Psoas muscle (tissue), 8 donors: Measurements from ENCODE around the gene MT1G. TPM values are rescaled to one million over a fixed set of nuclear protein-coding genes. Genes with fewer than 3 reads are reported as not detected.
"Not testable (repeated sequence)": the region's sequence is repeated elsewhere in the genome, so short reads cannot be mapped to it uniquely, and the experiment has no call there.

Experiments used
- ATAC-seq, 4 donors: fragments of 200-7000 bp; cut with Tn5 transposase; one replicate each; pipeline ENCODE4 v1.9.1; 2020; ENCODE audit warnings: moderate library complexity in 3 of 4, mild to moderate bottlenecking in 2 of 4
- DNase-seq, 2 donors: peaks; one replicate each; pipeline ENCODE4 v3.0.0-alpha.2; 2020
- H3K27ac ChIP-seq: fragments of 200-600 bp; one replicate; pipeline ENCODE4 v1.8.0; 2022
- H3K27me3 ChIP-seq, 3 donors: fragments of 200-600 bp in 1 of 3; one replicate each; pipeline versions ENCODE4 v1.6.1 to v1.8.0; 2013 to 2022; ENCODE audit warnings: low read length in 2 of 3, mild to moderate bottlenecking in 2 of 3, moderate library complexity in 1 of 3; ENCODE audit not compliant: insufficient read depth in 3 of 3
- H3K36me3 ChIP-seq, 2 donors: fragments of 200-600 bp in 1 of 2; one replicate each; pipeline versions ENCODE4 v1.6.1 to v1.8.0; 2013 to 2022; ENCODE audit warnings: low read depth in 1 of 2, mild to moderate bottlenecking in 1 of 2, moderate library complexity in 1 of 2; ENCODE audit not compliant: insufficient read depth in 1 of 2
- H3K4me1 ChIP-seq: fragments of 200-600 bp; one replicate; pipeline ENCODE4 v1.8.0; 2022
- H3K4me3 ChIP-seq: fragments of 200-600 bp; one replicate; pipeline ENCODE4 v1.8.0; 2022; ENCODE audit warnings: mild to moderate bottlenecking
- H3K9me3 ChIP-seq: fragments of 200-600 bp; one replicate; pipeline ENCODE4 v1.8.0; 2022
- CTCF ChIP-seq: fragments of 200-600 bp; IDR thresholded peaks from one replicate; pipeline ENCODE4 v1.8.0; 2022; ENCODE audit warnings: antibody characterized with exemption
- WGBS, 3 donors: extraction: QIAGEN DNeasy Blood & Tissue Kit; methylation state at CpG; one replicate each; pipeline versions ENCODE4 v1.1.6 to v1.1.7; 2013; 5-methylcytosine and 5-hydroxymethylcytosine counted together
- intact Hi-C, 2 donors: fragments of 100-400 bp; cut with DNase I; formaldehyde crosslinking; loops; one replicate each; pipeline versions ENCODE4 v1.11.0 to v1.14.2; 2022
- polyA plus RNA-seq, 3 donors: library from polyadenylated mRNA; stranded (reverse); fragments of 200-250 nt; gene quantifications; one replicate each; pipeline ENCODE4 v1.2.3, GENCODE V29; 2013
- total RNA-seq, 4 donors: library from RNA; stranded (reverse); fragmentation: NEBNext Ultra II Directional in 2 of 4; extraction: Animal tissue kit (Norgen Biotek cat#: 25700) in 2 of 4; gene quantifications; one replicate each; pipeline versions ENCODE4 v1.2.1 to v1.2.4, GENCODE V29; 2021 to 2023
- donor health status: healthy with polysubstance abuse.
- donor health status: DM: no; HTN: no; CAD: no; lungs with moderate emphysema.
- donor health status: Bipolar disorder and iron deficiency.
- donor health status: healthy.
- donor health status: DM: yes; HTN: yes; CAD: no.
- donor health status: DM: no; HTN: no; CAD: no.
- donor health status: DM: no; HTN: no; CAD: no.
- donor health status: DM: yes; HTN: yes; CAD: no.

MT1G gene
- total and polyA plus RNA-seq, 7 donors = 1.0 to 24.1 (median 6.8) TPM

- intact Hi-C loops = loop anchor here (1.0 to 5.0 kb wide), 4 partner anchors 28 to 71 kb away; partner anchors contain the start of gene MT1M (in 1 of the 2)
- ATAC-seq (peak; percentile 58 to 91 (median 79)), DNase-seq (peak in 1 of 2 donors; percentile 72)
- peaks cover 0 to 26% (median 4%) of the 10 kb centered on the region in 3 donors for H3K27me3 ChIP-seq
- WGBS, 3 donors = 26 to 39% (median 29%) methylated on average over 12 of the region's 12 CpGs
- peak; percentile 71 for TF ChIP-seq CTCF
- H3K9me3 ChIP-seq = no peaks in the 10 kb centered on the region
- H3K36me3 ChIP-seq = no peaks in the 10 kb centered on the region
- H3K27ac ChIP-seq = no peak overlapping the region
- H3K4me3 ChIP-seq = no peak overlapping the region
- H3K4me1 ChIP-seq = peaks cover under 1% of the 10 kb centered on the region
Measured at GRCh38 chr16:56673921-56674320, 6.1 kb upstream of the MT1G start.

GRCh38 chr16:56672761-56673536 lies 5.1 kb upstream of the MT1G start:
- no peak overlapping the region for H3K27ac ChIP-seq
- H3K36me3 ChIP-seq = no peaks in the 10 kb centered on the region
- peaks cover 0 to 36% (median 4%) of the 10 kb centered on the region in 3 donors for H3K27me3 ChIP-seq
- H3K4me1 ChIP-seq = no peaks in the 10 kb centered on the region
- DNase-seq (no peak), ATAC-seq (no peak)
- H3K9me3 ChIP-seq = no peaks in the 10 kb centered on the region
- 87 to 90% (median 89%) methylated on average over 11 of the region's 11 CpGs for WGBS, 3 donors
- no peak overlapping the region for H3K4me3 ChIP-seq
- intact Hi-C loops = loop anchor here (1.0 to 5.0 kb wide), 4 partner anchors 29 to 70 kb away; partner anchors contain the start of gene MT1M (in 1 of the 2)
- no peak for TF ChIP-seq CTCF

GRCh38 chr16:56672171-56672570 lies 4.3 kb upstream of the MT1G start:
- not testable (repeated sequence) for DNase-seq, H3K4me1 ChIP-seq, ATAC-seq, H3K9me3 ChIP-seq, H3K4me3 ChIP-seq, H3K27ac ChIP-seq, H3K36me3 ChIP-seq
- intact Hi-C loops = loop anchor here in 1 of 2 donors (2.0 to 5.0 kb wide), 3 partner anchors 31 to 69 kb away; partner anchors contain the start of gene MT1M
- H3K27me3 ChIP-seq = peaks cover 0 to 44% (median 4%) of the 10 kb centered on the region in 3 donors
- 80 to 98% (median 97%) methylated on average over 3 of the region's 3 CpGs for WGBS, 3 donors

GRCh38 chr16:56671691-56672090 lies 3.8 kb upstream of the MT1G start:
- not testable (repeated sequence) for H3K36me3 ChIP-seq, H3K4me1 ChIP-seq, DNase-seq, H3K4me3 ChIP-seq, H3K9me3 ChIP-seq, H3K27ac ChIP-seq
- H3K27me3 ChIP-seq = peaks cover 0 to 48% (median 4%) of the 10 kb centered on the region in 3 donors
- ATAC-seq = peak in 1 of 4 donors; percentile 14
- WGBS, 3 donors = 44 to 73% (median 58%) methylated on average over 2 of the region's 2 CpGs
- intact Hi-C loops = loop anchor here in 1 of 2 donors (2.0 to 5.0 kb wide), 3 partner anchors 31 to 69 kb away; partner anchors contain the start of gene MT1M

GRCh38 chr16:56670620-56670934 lies 2.7 kb upstream of the MT1G start:
- TF ChIP-seq CTCF = no peak
- peaks cover 0 to 45% (median 4%) of the 10 kb centered on the region in 3 donors for H3K27me3 ChIP-seq
- H3K4me3 ChIP-seq = no peak overlapping the region
- H3K36me3 ChIP-seq = no peaks in the 10 kb centered on the region
- no peaks in the 10 kb centered on the region for H3K9me3 ChIP-seq
- WGBS, 3 donors = 56 to 72% (median 68%) methylated on average over 2 of the region's 2 CpGs
- no peaks in the 10 kb centered on the region for H3K4me1 ChIP-seq
- intact Hi-C loops = loop anchor here in 1 of 2 donors (5.0 kb wide), 1 partner anchor 38 kb away; the partner anchor contains the start of gene MT1M
- H3K27ac ChIP-seq = no peak overlapping the region
- DNase-seq = no peak
- no peak for ATAC-seq
